Breast epithelium (tissue), 4 donors: Measurements from ENCODE around the gene UBTD1. TPM values are rescaled to one million over a fixed set of nuclear protein-coding genes. Genes with fewer than 3 reads are reported as not detected.

Experiments used
- DNase-seq, 2 donors: peaks; one replicate each; pipeline ENCODE4 v3.0.0-alpha.2; 2019; ENCODE audit warnings: low spot score in 2 of 2
- H3K27ac ChIP-seq, 2 donors: fragments of 200-600 bp; sonication (generic) in 1 of 2; one replicate each; pipeline ENCODE4 v1.5.1; 2016 to 2019; ENCODE audit warnings: mild to moderate bottlenecking in 1 of 2
- H3K27me3 ChIP-seq, 2 donors: fragments of 200-600 bp; sonication (generic) in 1 of 2; one replicate each; pipeline versions ENCODE4 v1.5.1 to v1.6.0; 2017 to 2019; ENCODE audit warnings: control low read depth in 1 of 2, mild to moderate bottlenecking in 1 of 2
- H3K36me3 ChIP-seq: fragments of 200-600 bp; one replicate; pipeline ENCODE4 v1.5.1; 2019
- H3K4me1 ChIP-seq, 2 donors: fragments of 200-600 bp; sonication (generic); one replicate each; pipeline ENCODE4 v1.5.1; 2016 to 2019; ENCODE audit warnings: control low read depth in 1 of 2
- H3K4me3 ChIP-seq, 3 donors: fragments of 200-600 bp; sonication (generic); 1 replicate in 2 of 3; 2 replicates in 1 of 3; pipeline ENCODE4 v1.5.1; 2016 to 2019; ENCODE audit warnings: mild to moderate bottlenecking in 3 of 3, moderate library complexity in 2 of 3
- H3K9me3 ChIP-seq, 2 donors: fragments of 200-600 bp; sonication (generic) in 1 of 2; one replicate each; pipeline ENCODE4 v1.5.1; 2016 to 2019; ENCODE audit warnings: control low read depth in 1 of 2
- CTCF ChIP-seq, 3 donors: fragments of 450-650 bp; IDR thresholded peaks; one replicate each; pipeline ENCODE4 v1.5.1; 2016 to 2017; ENCODE audit warnings: antibody characterized with exemption in 3 of 3, mild to moderate bottlenecking in 3 of 3, moderate library complexity in 3 of 3
- POLR2A ChIP-seq: fragments of 450-650 bp; IDR thresholded peaks from one replicate; pipeline ENCODE4 v1.6.1; 2016; ENCODE audit warnings: antibody characterized with exemption, mild to moderate bottlenecking, moderate library complexity
- POLR2AphosphoS5 ChIP-seq, 3 donors: sonication (generic); formaldehyde crosslinking; IDR thresholded peaks; one replicate each; pipeline ENCODE4 v1.6.1; 2017; ENCODE audit warnings: antibody characterized with exemption in 3 of 3
- intact Hi-C: fragments of 100-400 bp; cut with DNase I; formaldehyde crosslinking; loops from one replicate; pipeline ENCODE4 v1.15.1; 2023; ENCODE audit warnings: low total_unique reads
- total RNA-seq, 3 donors: library from RNA; depleted of rRNA; stranded (reverse); fragments of >200 nt; gene quantifications; one replicate each; pipeline ENCODE4 v1.1.0, GENCODE V29; 2016

The UBTD1 gene
- total RNA-seq, 3 donors from 2014 or later: 9.9 to 14.7 (median 12.4) TPM

GRCh38 chr10:97547271-97547600, 48.5 kb downstream of the UBTD1 start:
- H3K4me1 ChIP-seq: peaks cover 19 to 20% of the 10 kb centered on the region in 2 donors
- H3K9me3 ChIP-seq: no peaks in the 10 kb centered on the region
- intact Hi-C loops: loop anchor here (10.0 kb wide), 1 partner anchor 82 kb away; no protein-coding TSS in a partner anchor
- no peak for DNase-seq
- H3K27ac ChIP-seq: peak overlapping the region; percentile 14 to 43
- TF ChIP-seq POLR2AphosphoS5 (IDR thresholded peaks at IDR 0.05): no peak
- no peak for TF ChIP-seq POLR2A
- no peak for TF ChIP-seq CTCF (IDR thresholded peaks at IDR 0.05)
- H3K4me3 ChIP-seq: no peak overlapping the region
- no peaks in the 10 kb centered on the region for H3K36me3 ChIP-seq
- no peaks in the 10 kb centered on the region for H3K27me3 ChIP-seq

GRCh38 chr10:97547962-97548361, 49.2 kb downstream of the UBTD1 start:
- peak overlapping the region; percentile 43 to 95 for H3K27ac ChIP-seq
- peaks cover 12 to 13% of the 10 kb centered on the region in 2 donors for H3K4me1 ChIP-seq
- no peak for DNase-seq
- no peaks in the 10 kb centered on the region for H3K9me3 ChIP-seq
- TF ChIP-seq CTCF (IDR thresholded peaks at IDR 0.05) (no peak), POLR2A (no peak), POLR2AphosphoS5 (IDR thresholded peaks at IDR 0.05) (no peak)
- intact Hi-C loops: loop anchor here (10.0 kb wide), 1 partner anchor 83 kb away; no protein-coding TSS in a partner anchor
- no peaks in the 10 kb centered on the region for H3K27me3 ChIP-seq
- no peak overlapping the region for H3K4me3 ChIP-seq
- H3K36me3 ChIP-seq: no peaks in the 10 kb centered on the region

DNA sequence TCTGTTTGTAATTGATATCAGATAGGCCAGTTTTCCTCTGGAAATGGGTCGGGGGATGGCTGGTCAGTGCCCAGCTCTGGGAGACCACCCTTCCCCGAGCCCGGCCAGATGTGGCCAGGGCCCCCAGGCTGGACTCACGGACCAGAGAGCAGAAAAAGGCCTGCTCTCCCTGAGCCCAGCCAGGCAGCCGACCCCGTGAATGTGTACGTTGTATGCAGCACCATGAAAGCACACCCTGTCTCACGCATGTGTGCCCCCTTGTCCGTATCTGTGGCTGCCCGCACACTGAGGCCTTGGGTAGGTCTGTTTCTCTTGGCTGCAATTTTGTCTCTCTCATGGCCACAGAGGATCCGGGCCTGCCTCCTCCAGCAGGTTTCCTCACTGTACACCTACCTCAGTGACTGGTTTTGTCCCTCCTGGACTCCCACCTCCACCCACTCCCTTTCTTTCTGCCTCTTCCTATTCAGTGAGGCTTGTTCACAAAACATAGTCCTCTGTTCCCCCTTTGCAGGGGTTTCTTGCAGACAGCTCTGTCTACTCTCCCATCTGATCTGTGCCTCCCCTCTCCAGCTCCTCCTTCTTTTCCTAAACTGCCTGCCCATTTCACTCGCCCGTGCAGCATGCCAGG, 50.2 kb downstream of the UBTD1 start:
- intact Hi-C loops: loop anchor here (10.0 kb wide), 1 partner anchor 84 kb away; no protein-coding TSS in a partner anchor
- Histone ChIP-seq H3K4me3 (no peak overlapping the region), H3K27ac (peak overlapping the region; percentile 84 to 95), H3K9me3 (no peaks in the 10 kb centered on the region), H3K27me3 (no peaks in the 10 kb centered on the region), H3K36me3 (no peaks in the 10 kb centered on the region), H3K4me1 (peaks cover 7 to 10% of the 10 kb centered on the region in 2 donors)
- TF ChIP-seq POLR2AphosphoS5 (IDR thresholded peaks at IDR 0.05) (no peak), CTCF (IDR thresholded peaks at IDR 0.05) (no peak), POLR2A (no peak)
- no peak for DNase-seq

DNA sequence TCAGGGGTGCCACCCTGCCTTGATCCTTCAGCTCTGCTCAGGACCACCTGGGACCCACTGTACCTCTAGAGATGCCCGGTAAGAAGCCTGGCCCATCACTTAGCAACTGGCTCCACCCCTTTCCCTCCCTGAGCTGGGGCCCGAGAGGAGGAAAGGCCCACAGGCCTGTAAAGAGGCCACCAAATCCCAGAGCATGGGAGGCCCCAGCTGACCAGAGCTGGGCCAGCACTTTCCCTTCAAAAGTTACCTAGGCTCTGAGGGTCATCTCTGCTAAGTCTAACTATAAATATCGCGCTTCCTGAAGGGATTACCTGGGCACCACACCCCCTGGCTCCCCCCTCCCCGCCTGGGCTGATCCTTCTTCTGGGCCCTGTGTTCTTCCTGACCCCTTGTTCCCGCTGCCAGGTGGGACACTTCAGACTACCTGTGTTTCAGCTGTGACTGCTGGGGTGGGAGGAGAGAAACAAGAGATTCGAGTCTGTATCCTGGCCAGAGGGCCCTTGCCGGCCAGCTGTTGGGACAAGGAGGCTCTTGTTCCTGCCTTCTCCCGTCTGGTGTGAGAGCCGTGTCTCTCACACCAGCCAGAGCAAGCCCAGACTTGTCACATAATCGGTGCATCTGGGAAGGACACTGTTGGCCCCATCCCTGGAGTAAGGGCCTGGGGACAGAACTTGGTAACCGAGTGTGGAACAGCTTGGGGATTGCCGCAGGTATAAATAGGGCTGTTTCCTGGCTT, 51.0 kb downstream of the UBTD1 start:
- Histone ChIP-seq H3K4me3 (peak overlapping the region in 1 of 3 donors; percentile 46), H3K4me1 (peaks cover 7 to 10% of the 10 kb centered on the region in 2 donors), H3K9me3 (no peaks in the 10 kb centered on the region), H3K36me3 (no peaks in the 10 kb centered on the region), H3K27me3 (no peaks in the 10 kb centered on the region), H3K27ac (peak overlapping the region; percentile 84 to 95)
- DNase-seq: peak in 1 of 2 donors; percentile 91
- intact Hi-C loops: loop anchor here (10.0 kb wide), 1 partner anchor 85 kb away; no protein-coding TSS in a partner anchor
- TF ChIP-seq POLR2A (no peak), POLR2AphosphoS5 (IDR thresholded peaks at IDR 0.05) (peak in 2 of 3 donors; percentile 26 to 65)

GRCh38 chr10:97550336-97551149, 51.8 kb downstream of the UBTD1 start:
- peak overlapping the region in 1 of 3 donors; percentile 46 for H3K4me3 ChIP-seq
- intact Hi-C loops: no loop called here
- no peak for TF ChIP-seq POLR2AphosphoS5 (IDR thresholded peaks at IDR 0.05)
- no peak for TF ChIP-seq POLR2A
- H3K4me1 ChIP-seq: peaks cover 7 to 10% of the 10 kb centered on the region in 2 donors
- peak overlapping the region; percentile 84 to 95 for H3K27ac ChIP-seq
- peaks cover 0 to 1% of the 10 kb centered on the region in 2 donors for H3K9me3 ChIP-seq
- H3K27me3 ChIP-seq: no peaks in the 10 kb centered on the region
- H3K36me3 ChIP-seq: no peaks in the 10 kb centered on the region
- no peak for DNase-seq
